Upper lobe of left lung (tissue), 6 donors: ENCODE results near the gene PRKAA2. TPM values are rescaled to one million over a fixed set of nuclear protein-coding genes. Genes with fewer than 3 reads are reported as not detected.

ENCODE experiments used
- ATAC-seq, 2 donors: fragments of 200-7000 bp; cut with Tn5 transposase; one replicate each; pipeline ENCODE4 v1.9.1; 2022; ENCODE audit warnings: mild to moderate bottlenecking in 2 of 2, moderate library complexity in 2 of 2; ENCODE audit not compliant: low FRiP score in 2 of 2
- DNase-seq, 2 donors: peaks; one replicate each; pipeline ENCODE4 v3.0.0-alpha.2; 2019 to 2020
- H3K27ac ChIP-seq, 4 donors: fragments of 200-600 bp; sonication (generic); one replicate each; pipeline ENCODE4 v1.5.1; 2016 to 2019
- H3K27me3 ChIP-seq, 4 donors: fragments of 200-600 bp; sonication (generic); one replicate each; pipeline ENCODE4 v1.5.1; 2017 to 2019
- H3K36me3 ChIP-seq, 4 donors: fragments of 200-600 bp; sonication (generic); one replicate each; pipeline ENCODE4 v1.5.1; 2016 to 2019
- H3K4me1 ChIP-seq, 4 donors: fragments of 200-600 bp; sonication (generic); one replicate each; pipeline ENCODE4 v1.5.1; 2018 to 2019
- H3K4me3 ChIP-seq, 4 donors: fragments of 200-600 bp; sonication (generic); one replicate each; pipeline ENCODE4 v1.5.1; 2017 to 2019; ENCODE audit warnings: mild to moderate bottlenecking in 2 of 4, moderate library complexity in 1 of 4
- H3K9me3 ChIP-seq, 4 donors: fragments of 200-600 bp; sonication (generic); one replicate each; pipeline ENCODE4 v1.5.1; 2018 to 2019
- EP300 ChIP-seq, 4 donors: sonication (generic); formaldehyde crosslinking; IDR thresholded peaks; one replicate each; pipeline ENCODE4 v1.5.1; 2017; ENCODE audit warnings: antibody characterized with exemption in 4 of 4, control low read depth in 2 of 4
- POLR2A ChIP-seq, 4 donors: fragments of 450-650 bp; IDR thresholded peaks; one replicate each; pipeline ENCODE4 v1.5.1; 2016 to 2017; ENCODE audit warnings: antibody characterized with exemption in 4 of 4, mild to moderate bottlenecking in 2 of 4
- POLR2AphosphoS5 ChIP-seq, 2 donors: sonication (generic); formaldehyde crosslinking; IDR thresholded peaks; one replicate each; pipeline ENCODE4 v1.5.1; 2017; ENCODE audit warnings: antibody characterized with exemption in 2 of 2
- WGBS, 2 donors: methylation state at CpG; one replicate each; pipeline ENCODE4 v1.1.5; 2017 to 2018; 5-methylcytosine and 5-hydroxymethylcytosine counted together
- total RNA-seq, 6 donors: library from RNA; depleted of rRNA in 4 of 6; stranded (reverse); fragments of >200 nt in 4 of 6; gene quantifications; one replicate each; pipeline versions ENCODE4 v1.1.0 to v1.2.1, GENCODE V29; 2016 to 2021
- TF ChIP-seq, protein P1 (sequence below), 6 experiments: fragments of 450-650 bp in 4 of 6; fragments of 200-600 bp in 2 of 6; sonication (generic) in 2 of 6; IDR thresholded peaks; one replicate each; pipeline ENCODE4 v1.5.1; 2016 to 2019; ENCODE audit warnings: antibody characterized with exemption in 6 of 6
- donor health status: DM: no; HTN: no; CAD: no; lungs with moderate emphysema.
- donor health status: DM: no; HTN: yes; CAD: no; lungs with severe emphysema.

PRKAA2 gene
- total RNA-seq, 6 donors from 2014 or later = 0.78 to 8.2 (median 1.6) TPM

DNA sequence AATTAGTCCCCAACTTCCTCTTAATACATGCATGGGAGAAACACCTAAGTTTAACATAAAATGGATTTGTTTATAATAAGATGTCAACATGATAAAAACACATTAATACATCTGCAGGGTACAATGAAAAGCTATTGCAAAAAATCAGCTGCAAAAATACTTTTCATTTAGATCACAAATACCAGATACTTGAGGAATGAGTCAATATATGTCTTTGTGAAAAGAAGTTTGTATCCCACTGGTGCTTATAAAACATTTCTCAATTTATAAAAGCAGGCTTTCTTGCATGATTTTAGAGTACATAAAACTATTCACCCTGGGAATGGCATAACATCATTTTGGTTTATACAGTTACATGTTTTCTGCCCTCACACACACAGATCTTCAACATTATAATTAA, 18.6 kb upstream of the PRKAA2 start:
- ATAC-seq (no peak), DNase-seq (no peak)
- no peak overlapping the region for H3K4me3 ChIP-seq
- H3K9me3 ChIP-seq = no peaks in the 10 kb centered on the region
- TF ChIP-seq POLR2A (IDR thresholded peaks at IDR 0.05) (no peak), POLR2AphosphoS5 (IDR thresholded peaks at IDR 0.05) (no peak), EP300 (IDR thresholded peaks at IDR 0.05) (no peak)
- TF ChIP-seq, protein P1, sequence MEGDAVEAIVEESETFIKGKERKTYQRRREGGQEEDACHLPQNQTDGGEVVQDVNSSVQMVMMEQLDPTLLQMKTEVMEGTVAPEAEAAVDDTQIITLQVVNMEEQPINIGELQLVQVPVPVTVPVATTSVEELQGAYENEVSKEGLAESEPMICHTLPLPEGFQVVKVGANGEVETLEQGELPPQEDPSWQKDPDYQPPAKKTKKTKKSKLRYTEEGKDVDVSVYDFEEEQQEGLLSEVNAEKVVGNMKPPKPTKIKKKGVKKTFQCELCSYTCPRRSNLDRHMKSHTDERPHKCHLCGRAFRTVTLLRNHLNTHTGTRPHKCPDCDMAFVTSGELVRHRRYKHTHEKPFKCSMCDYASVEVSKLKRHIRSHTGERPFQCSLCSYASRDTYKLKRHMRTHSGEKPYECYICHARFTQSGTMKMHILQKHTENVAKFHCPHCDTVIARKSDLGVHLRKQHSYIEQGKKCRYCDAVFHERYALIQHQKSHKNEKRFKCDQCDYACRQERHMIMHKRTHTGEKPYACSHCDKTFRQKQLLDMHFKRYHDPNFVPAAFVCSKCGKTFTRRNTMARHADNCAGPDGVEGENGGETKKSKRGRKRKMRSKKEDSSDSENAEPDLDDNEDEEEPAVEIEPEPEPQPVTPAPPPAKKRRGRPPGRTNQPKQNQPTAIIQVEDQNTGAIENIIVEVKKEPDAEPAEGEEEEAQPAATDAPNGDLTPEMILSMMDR (IDR thresholded peaks at IDR 0.05) = no peak
- no peaks in the 10 kb centered on the region for H3K27me3 ChIP-seq
- no peaks in the 10 kb centered on the region for H3K4me1 ChIP-seq
- H3K36me3 ChIP-seq = no peaks in the 10 kb centered on the region
- no peak overlapping the region for H3K27ac ChIP-seq

DNA sequence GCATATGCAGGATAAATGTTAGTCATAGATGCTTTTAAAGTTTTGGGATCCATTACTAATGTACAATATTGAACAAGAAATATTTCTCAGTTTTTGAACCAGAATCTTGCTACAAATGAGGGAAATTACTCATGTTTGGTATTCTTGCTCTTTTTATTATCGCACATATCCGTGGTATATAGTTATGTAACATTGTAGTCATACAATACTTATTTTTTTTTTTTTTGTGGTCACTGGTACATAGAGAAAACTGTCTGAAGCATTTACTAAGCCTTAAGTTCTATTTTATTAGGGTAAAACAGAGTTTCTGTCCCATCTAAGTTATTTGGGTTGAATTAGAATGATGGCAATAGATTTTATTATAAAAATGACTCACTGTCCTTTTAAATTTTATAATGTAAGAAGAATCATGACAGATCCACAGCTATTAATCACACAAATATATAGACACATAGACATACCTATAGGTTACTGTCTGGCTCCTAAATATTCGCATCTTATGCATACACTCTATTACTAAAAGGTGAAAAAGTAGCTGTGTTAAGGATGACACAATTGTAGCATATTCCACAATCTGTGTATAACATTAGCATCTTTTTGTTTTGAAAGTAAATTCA, 18.0 kb upstream of the PRKAA2 start:
- H3K9me3 ChIP-seq = no peaks in the 10 kb centered on the region
- TF ChIP-seq, protein P1 (IDR thresholded peaks at IDR 0.05) = no peak
- TF ChIP-seq EP300 (IDR thresholded peaks at IDR 0.05) = no peak
- no peak for TF ChIP-seq POLR2AphosphoS5 (IDR thresholded peaks at IDR 0.05)
- TF ChIP-seq POLR2A (IDR thresholded peaks at IDR 0.05) = no peak
- ATAC-seq = no peak
- no peak overlapping the region for H3K27ac ChIP-seq
- no peak overlapping the region for H3K4me3 ChIP-seq
- no peaks in the 10 kb centered on the region for H3K36me3 ChIP-seq
- no peaks in the 10 kb centered on the region for H3K4me1 ChIP-seq
- whole genome bisulfite sequencing, 2 donors = 74 to 78% methylated on average over 3 of the region's 3 CpGs
- H3K27me3 ChIP-seq = no peaks in the 10 kb centered on the region
- DNase-seq = no peak

DNA sequence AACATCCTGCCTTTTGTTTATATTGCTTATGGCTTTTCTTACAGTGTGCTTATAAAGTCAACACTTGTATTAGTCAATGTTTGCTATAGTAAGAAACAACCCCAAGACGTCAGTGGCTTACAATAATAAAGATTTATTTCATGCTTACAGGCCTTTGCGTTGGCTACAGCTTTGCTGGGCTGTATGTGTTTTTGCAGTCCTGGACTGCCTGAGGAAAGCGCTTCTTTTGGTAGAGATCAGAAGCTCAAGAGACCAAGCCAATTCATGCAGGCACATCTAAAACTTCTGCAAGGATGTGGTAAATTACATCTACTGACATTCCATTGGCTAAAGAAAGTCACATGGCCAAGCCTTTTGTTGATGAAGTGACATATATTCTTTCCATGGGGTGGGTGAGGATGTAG, 17.5 kb upstream of the PRKAA2 start:
- no peak overlapping the region for H3K4me3 ChIP-seq
- DNase-seq (no peak), ATAC-seq (no peak)
- H3K9me3 ChIP-seq = no peaks in the 10 kb centered on the region
- H3K36me3 ChIP-seq = no peaks in the 10 kb centered on the region
- H3K27ac ChIP-seq = no peak overlapping the region
- H3K4me1 ChIP-seq = no peaks in the 10 kb centered on the region
- H3K27me3 ChIP-seq = no peaks in the 10 kb centered on the region
- 65 to 73% methylated on average over 3 of the region's 3 CpGs for WGBS, 2 donors
- TF ChIP-seq, protein P1 (IDR thresholded peaks at IDR 0.05) = no peak
- TF ChIP-seq EP300 (IDR thresholded peaks at IDR 0.05) (no peak), POLR2A (IDR thresholded peaks at IDR 0.05) (no peak), POLR2AphosphoS5 (IDR thresholded peaks at IDR 0.05) (no peak)

DNA sequence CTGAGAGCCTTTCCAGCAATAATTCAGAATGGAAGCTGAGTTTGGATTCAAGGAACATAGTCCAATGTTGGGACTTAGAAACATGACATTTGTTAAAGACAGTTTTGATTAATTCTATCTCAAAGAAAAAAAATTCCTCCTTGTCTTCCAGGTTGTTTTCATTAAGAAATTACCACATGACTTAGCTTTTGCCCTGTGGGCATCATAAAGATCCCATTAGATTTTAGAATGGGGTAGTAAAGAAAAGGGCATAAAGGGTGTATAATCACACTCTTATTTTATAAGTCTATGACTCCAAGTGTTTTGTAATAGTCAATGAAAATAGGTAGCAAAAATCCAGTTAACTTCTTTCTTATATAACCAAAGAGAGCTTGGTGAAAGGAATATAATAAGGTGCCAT, 14.3 kb upstream of the PRKAA2 start:
- no peak for ATAC-seq
- no peak overlapping the region for H3K27ac ChIP-seq
- no peak for TF ChIP-seq EP300 (IDR thresholded peaks at IDR 0.05)
- no peak for TF ChIP-seq POLR2A (IDR thresholded peaks at IDR 0.05)
- TF ChIP-seq POLR2AphosphoS5 (IDR thresholded peaks at IDR 0.05) = no peak
- TF ChIP-seq, protein P1 (IDR thresholded peaks at IDR 0.05) = no peak

DNA sequence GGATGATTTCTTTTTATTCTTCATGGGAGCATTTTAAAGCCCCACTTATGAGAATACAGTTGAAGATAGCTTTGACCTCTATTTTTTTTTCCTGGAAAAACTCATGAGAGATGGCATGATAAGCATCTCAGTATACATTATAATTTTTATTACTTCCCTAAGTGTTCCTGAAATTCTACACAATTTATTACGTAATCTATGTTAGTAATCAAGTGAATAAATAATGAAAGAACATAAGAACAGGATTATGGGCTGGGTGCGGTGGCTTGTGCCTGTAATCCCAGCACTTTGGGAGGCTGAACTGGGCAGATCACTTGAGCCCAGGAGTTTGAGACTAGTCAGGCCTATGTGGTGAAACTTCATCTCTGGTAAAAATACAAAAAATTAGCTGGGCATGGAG, 13.2 kb upstream of the PRKAA2 start:
- no peaks in the 10 kb centered on the region for H3K36me3 ChIP-seq
- H3K27me3 ChIP-seq = no peaks in the 10 kb centered on the region
- H3K27ac ChIP-seq = no peak overlapping the region
- ATAC-seq = no peak
- TF ChIP-seq EP300 (IDR thresholded peaks at IDR 0.05) (no peak), POLR2AphosphoS5 (IDR thresholded peaks at IDR 0.05) (no peak), POLR2A (IDR thresholded peaks at IDR 0.05) (no peak)
- TF ChIP-seq, protein P1 (IDR thresholded peaks at IDR 0.05) = no peak
- no peaks in the 10 kb centered on the region for H3K9me3 ChIP-seq
- H3K4me1 ChIP-seq = no peaks in the 10 kb centered on the region
- no peak overlapping the region for H3K4me3 ChIP-seq
- WGBS, 2 donors = 83 to 86% methylated on average over 2 of the region's 2 CpGs
- no peak for DNase-seq

More for the DNA sequence above, 14.3 kb upstream of the PRKAA2 start:
- DNase-seq = no peak
- Histone ChIP-seq H3K4me1 (no peaks in the 10 kb centered on the region), H3K9me3 (no peaks in the 10 kb centered on the region), H3K36me3 (no peaks in the 10 kb centered on the region), H3K27me3 (no peaks in the 10 kb centered on the region), H3K4me3 (no peak overlapping the region)
